Esophagus squamous epithelium (tissue), 5 donors: Measurements from ENCODE around the gene DCANP1. TPM values are rescaled to one million over a fixed set of nuclear protein-coding genes. Genes with fewer than 3 reads are reported as not detected.

Experiments
- DNase-seq: peaks from one replicate; lab custom pipeline; 2025; lab: John Stamatoyannopoulos, UW
- H3K27ac ChIP-seq, 4 donors: fragments of 200-600 bp; sonication (generic); one replicate each; pipeline ENCODE4 v1.5.1; 2016 to 2019; ENCODE audit warnings: mild to moderate bottlenecking in 1 of 4
- H3K27me3 ChIP-seq, 4 donors: fragments of 200-600 bp; sonication (generic); 1 replicate in 3 of 4; 2 replicates in 1 of 4; pipeline versions ENCODE4 v1.5.1 to v1.6.0; 2017 to 2021; ENCODE audit warnings: antibody characterized with exemption in 1 of 4
- H3K36me3 ChIP-seq, 3 donors: fragments of 200-600 bp; sonication (generic); one replicate each; pipeline ENCODE4 v1.5.1; 2016 to 2019
- H3K4me1 ChIP-seq, 3 donors: fragments of 200-600 bp; sonication (generic); one replicate each; pipeline ENCODE4 v1.5.1; 2017 to 2019
- H3K4me3 ChIP-seq, 4 donors: fragments of 200-600 bp; sonication (generic); 1 replicate in 3 of 4; 2 replicates in 1 of 4; pipeline ENCODE4 v1.5.1; 2016 to 2019; ENCODE audit warnings: mild to moderate bottlenecking in 2 of 4, moderate library complexity in 1 of 4
- H3K9me3 ChIP-seq, 3 donors: fragments of 200-600 bp; sonication (generic); one replicate each; pipeline ENCODE4 v1.5.1; 2016 to 2019
- POLR2A ChIP-seq, 4 donors: fragments of 450-650 bp; IDR thresholded peaks; one replicate each; pipeline ENCODE4 v1.6.1; 2017; ENCODE audit warnings: antibody characterized with exemption in 4 of 4, mild to moderate bottlenecking in 4 of 4, moderate library complexity in 3 of 4
- WGBS, 2 donors: methylation state at CpG; one replicate each; pipeline ENCODE4 v1.1.5; 2018; 5-methylcytosine and 5-hydroxymethylcytosine counted together
- intact Hi-C: fragments of 100-400 bp; cut with DNase I; formaldehyde crosslinking; loops from one replicate; pipeline ENCODE4 v1.15.0; 2022
- total RNA-seq, 4 donors: library from RNA; depleted of rRNA; stranded (reverse); fragments of >200 nt; gene quantifications; one replicate each; pipeline ENCODE4 v1.1.0, GENCODE V29; 2016
- TF ChIP-seq, protein P1 (sequence below), 6 experiments: fragments of 450-650 bp in 4 of 6; fragments of 200-600 bp in 2 of 6; sonication (generic) in 2 of 6; IDR thresholded peaks; one replicate each; pipeline ENCODE4 v1.5.1; 2016 to 2019; ENCODE audit warnings: antibody characterized with exemption in 6 of 6, mild to moderate bottlenecking in 4 of 6, moderate library complexity in 4 of 6
- donor health status: DM: yes; HTN: yes; CAD: no.

Gene DCANP1
- total RNA-seq, 4 donors from 2014 or later: 0.44 to 0.57 TPM; not detected in 2

DNA sequence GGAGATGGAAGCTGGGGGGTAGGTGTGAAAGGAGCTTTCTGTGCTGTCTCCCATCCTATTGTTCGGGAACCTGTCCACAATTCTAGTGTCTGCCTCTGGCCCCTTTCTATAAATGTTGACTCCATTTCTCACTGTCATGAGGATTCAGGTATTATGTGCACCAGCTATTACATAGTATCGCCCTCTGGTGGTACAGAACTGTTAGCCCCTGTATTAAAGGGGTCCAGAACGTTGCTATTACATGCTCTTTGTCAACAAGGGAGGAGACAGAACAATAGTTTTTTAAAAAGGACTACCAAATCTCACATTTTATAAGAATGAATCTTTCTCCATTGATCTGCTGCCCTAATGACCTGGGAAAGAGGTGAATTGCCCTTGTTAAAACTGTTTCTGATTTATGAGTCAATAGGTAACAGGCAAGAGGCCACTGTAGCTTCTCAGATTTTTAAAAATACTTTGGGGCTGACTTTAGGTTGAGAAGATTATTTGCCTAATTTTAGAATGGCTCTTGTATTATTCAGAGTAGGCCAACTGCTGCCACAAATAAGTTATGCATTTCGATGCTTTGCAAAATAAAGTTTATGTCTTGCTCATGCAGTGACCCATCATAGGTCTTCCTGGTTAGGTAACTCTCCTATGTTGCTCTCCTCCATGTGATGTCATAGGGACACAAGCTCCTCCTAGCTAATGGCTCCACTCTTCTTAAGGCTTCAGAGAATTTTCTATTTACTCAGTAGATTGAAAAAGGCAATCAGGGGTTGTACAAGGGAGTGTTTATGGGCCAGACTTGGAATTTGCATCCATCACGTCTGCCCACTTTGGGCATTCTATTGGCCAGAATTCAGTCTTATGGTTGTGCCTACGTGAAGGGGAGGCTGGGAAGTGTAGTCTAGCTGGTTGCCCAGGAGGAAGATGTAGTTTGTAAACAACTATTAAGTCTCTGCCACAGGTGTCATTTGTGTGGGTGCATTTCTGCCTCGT is 20.8 kb downstream of the DCANP1 start:
- H3K27ac ChIP-seq: no peak overlapping the region
- DNase-seq: no peak
- no peaks in the 10 kb centered on the region for H3K27me3 ChIP-seq
- H3K4me1 ChIP-seq: no peaks in the 10 kb centered on the region
- H3K9me3 ChIP-seq: peaks cover 0 to 10% (median 4%) of the 10 kb centered on the region in 3 donors
- TF ChIP-seq, protein P1, sequence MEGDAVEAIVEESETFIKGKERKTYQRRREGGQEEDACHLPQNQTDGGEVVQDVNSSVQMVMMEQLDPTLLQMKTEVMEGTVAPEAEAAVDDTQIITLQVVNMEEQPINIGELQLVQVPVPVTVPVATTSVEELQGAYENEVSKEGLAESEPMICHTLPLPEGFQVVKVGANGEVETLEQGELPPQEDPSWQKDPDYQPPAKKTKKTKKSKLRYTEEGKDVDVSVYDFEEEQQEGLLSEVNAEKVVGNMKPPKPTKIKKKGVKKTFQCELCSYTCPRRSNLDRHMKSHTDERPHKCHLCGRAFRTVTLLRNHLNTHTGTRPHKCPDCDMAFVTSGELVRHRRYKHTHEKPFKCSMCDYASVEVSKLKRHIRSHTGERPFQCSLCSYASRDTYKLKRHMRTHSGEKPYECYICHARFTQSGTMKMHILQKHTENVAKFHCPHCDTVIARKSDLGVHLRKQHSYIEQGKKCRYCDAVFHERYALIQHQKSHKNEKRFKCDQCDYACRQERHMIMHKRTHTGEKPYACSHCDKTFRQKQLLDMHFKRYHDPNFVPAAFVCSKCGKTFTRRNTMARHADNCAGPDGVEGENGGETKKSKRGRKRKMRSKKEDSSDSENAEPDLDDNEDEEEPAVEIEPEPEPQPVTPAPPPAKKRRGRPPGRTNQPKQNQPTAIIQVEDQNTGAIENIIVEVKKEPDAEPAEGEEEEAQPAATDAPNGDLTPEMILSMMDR (IDR thresholded peaks at IDR 0.05): peak; percentile 26 to 79 (median 66)
- no peak for TF ChIP-seq POLR2A (IDR thresholded peaks at IDR 0.05)
- WGBS, 2 donors: 34 to 47% methylated on average over 7 of the region's 7 CpGs
- intact Hi-C loops: no loop called here
- no peaks in the 10 kb centered on the region for H3K36me3 ChIP-seq
- no peak overlapping the region for H3K4me3 ChIP-seq

GRCh38 chr5:135425641-135426040 is 21.5 kb downstream of the DCANP1 start:
- TF ChIP-seq, protein P1 (IDR thresholded peaks at IDR 0.05): no peak
- TF ChIP-seq POLR2A (IDR thresholded peaks at IDR 0.05): no peak

GRCh38 chr5:135423846-135424168 is 23.3 kb downstream of the DCANP1 start:
- no peaks in the 10 kb centered on the region for H3K36me3 ChIP-seq
- WGBS, 2 donors: 76 to 100% methylated on average over 1 of the region's 1 CpG
- TF ChIP-seq, protein P1 (IDR thresholded peaks at IDR 0.05): no peak
- no peak for TF ChIP-seq POLR2A (IDR thresholded peaks at IDR 0.05)
- H3K27ac ChIP-seq: no peak overlapping the region
- no peaks in the 10 kb centered on the region for H3K4me1 ChIP-seq
- no peak overlapping the region for H3K4me3 ChIP-seq
- peaks cover 0 to 5% (median 3%) of the 10 kb centered on the region in 3 donors for H3K9me3 ChIP-seq
- peaks cover 0 to 5% (median 0%) of the 10 kb centered on the region in 4 donors for H3K27me3 ChIP-seq
- no peak for DNase-seq
- intact Hi-C loops: no loop called here

More at GRCh38 chr5:135425641-135426040, 21.5 kb downstream of the DCANP1 start:
- DNase-seq: no peak
- WGBS, 2 donors: 32 to 38% methylated on average over 2 of the region's 2 CpGs
- H3K4me1 ChIP-seq: no peaks in the 10 kb centered on the region
- H3K36me3 ChIP-seq: no peaks in the 10 kb centered on the region
- intact Hi-C loops: no loop called here
- H3K9me3 ChIP-seq: peaks cover 0 to 10% (median 4%) of the 10 kb centered on the region in 3 donors
- no peak overlapping the region for H3K27ac ChIP-seq
- H3K4me3 ChIP-seq: no peak overlapping the region
- no peaks in the 10 kb centered on the region for H3K27me3 ChIP-seq

- no peak overlapping the region for H3K27ac ChIP-seq
- intact Hi-C loops: no loop called here
- TF ChIP-seq, protein P1 (IDR thresholded peaks at IDR 0.05): no peak
- TF ChIP-seq POLR2A (IDR thresholded peaks at IDR 0.05): no peak
- no peaks in the 10 kb centered on the region for H3K36me3 ChIP-seq
- no peak overlapping the region for H3K4me3 ChIP-seq
- H3K9me3 ChIP-seq: peaks cover 0 to under 1% (median 0%) of the 10 kb centered on the region in 3 donors
- peaks cover 0 to 8% (median 0%) of the 10 kb centered on the region in 4 donors for H3K27me3 ChIP-seq
- WGBS, 2 donors: 70 to 84% methylated on average over 7 of the region's 7 CpGs
- no peaks in the 10 kb centered on the region for H3K4me1 ChIP-seq
- DNase-seq: no peak
These were observed 23.9 kb downstream of the DCANP1 start for GRCh38 chr5:135423146-135423845.

GRCh38 chr5:135422419-135422818 is 24.7 kb downstream of the DCANP1 start:
- H3K4me1 ChIP-seq: no peaks in the 10 kb centered on the region
- no peak for TF ChIP-seq POLR2A (IDR thresholded peaks at IDR 0.05)
- TF ChIP-seq, protein P1 (IDR thresholded peaks at IDR 0.05): no peak
- H3K36me3 ChIP-seq: no peaks in the 10 kb centered on the region
- H3K9me3 ChIP-seq: no peaks in the 10 kb centered on the region
- H3K4me3 ChIP-seq: no peak overlapping the region
- intact Hi-C loops: no loop called here
- H3K27me3 ChIP-seq: peaks cover 0 to 8% (median 0%) of the 10 kb centered on the region in 4 donors
- H3K27ac ChIP-seq: no peak overlapping the region
- DNase-seq: no peak
